Measurements from ENCODE around the gene ZNF569.
"Not testable (repeated sequence)": the region's sequence is repeated elsewhere in the genome, so short reads cannot be mapped to it uniquely, and the experiment has no call there.

Gene ZNF569

DNA sequence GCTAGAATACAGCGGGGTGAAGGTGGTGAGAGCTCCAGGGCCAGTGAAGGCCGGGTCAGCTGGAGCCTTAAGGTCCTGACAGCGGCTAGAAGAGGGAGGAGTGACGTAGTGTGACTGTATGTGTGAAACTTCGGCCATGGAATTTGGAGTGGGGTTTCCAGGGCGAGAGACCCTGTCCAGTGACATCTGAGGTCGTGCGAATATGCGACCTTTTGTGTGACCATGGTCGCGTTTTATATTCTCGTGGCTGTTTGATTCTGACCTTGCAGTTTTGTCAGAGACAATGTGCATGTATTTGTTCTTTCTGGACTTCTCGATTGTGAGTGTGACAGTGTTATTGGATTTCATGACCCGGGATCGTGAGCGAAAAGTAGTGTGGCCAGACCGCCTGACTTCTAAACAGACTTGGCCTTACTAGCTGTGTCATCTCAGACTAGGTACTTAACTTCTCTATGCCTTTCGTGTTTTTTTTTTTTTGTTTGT lies 405 bp upstream of the ZNF569 start:
- TF ChIP-seq, protein P1, sequence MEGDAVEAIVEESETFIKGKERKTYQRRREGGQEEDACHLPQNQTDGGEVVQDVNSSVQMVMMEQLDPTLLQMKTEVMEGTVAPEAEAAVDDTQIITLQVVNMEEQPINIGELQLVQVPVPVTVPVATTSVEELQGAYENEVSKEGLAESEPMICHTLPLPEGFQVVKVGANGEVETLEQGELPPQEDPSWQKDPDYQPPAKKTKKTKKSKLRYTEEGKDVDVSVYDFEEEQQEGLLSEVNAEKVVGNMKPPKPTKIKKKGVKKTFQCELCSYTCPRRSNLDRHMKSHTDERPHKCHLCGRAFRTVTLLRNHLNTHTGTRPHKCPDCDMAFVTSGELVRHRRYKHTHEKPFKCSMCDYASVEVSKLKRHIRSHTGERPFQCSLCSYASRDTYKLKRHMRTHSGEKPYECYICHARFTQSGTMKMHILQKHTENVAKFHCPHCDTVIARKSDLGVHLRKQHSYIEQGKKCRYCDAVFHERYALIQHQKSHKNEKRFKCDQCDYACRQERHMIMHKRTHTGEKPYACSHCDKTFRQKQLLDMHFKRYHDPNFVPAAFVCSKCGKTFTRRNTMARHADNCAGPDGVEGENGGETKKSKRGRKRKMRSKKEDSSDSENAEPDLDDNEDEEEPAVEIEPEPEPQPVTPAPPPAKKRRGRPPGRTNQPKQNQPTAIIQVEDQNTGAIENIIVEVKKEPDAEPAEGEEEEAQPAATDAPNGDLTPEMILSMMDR (IDR thresholded peaks at IDR 0.05; ENCODE audit: low read length, missing control alignments), result no peak
- no peak for DNase-seq (ENCODE audit: low read depth)
- H3K4me3 ChIP-seq (replicated peaks; ENCODE audit: low read depth, low read length), result peak overlapping the region; percentile 92

DNA sequence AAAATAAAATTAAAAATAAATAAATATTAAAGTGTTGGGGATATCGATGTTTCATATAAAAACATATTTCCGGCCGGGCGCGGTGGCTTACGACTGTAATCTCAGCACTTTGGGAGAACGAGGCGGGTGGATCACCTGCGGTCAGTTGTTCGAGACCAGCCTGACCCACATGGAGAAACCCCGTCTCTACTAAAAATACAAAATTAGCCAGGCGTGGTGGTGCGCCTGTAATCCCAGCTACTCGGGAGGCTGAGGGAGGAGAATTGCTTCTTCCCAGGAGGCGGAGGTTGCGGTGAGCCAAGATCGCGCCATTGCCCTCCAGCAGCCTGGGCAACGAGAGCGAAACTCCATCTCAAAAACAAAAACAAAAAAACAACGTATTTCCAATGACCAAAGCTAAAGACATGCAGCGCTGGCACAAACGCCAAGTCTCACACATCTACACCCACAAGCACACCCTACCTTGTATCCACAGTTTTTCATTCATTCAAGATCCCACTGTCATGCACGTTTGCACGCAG lies 907 bp downstream of the ZNF569 start:
- TF ChIP-seq, protein P1 (IDR thresholded peaks at IDR 0.05; ENCODE audit: low read length, missing control alignments), result no peak
- DNase-seq (ENCODE audit: low read depth), result peak; percentile 42
- peak overlapping the region; percentile 92 for H3K4me3 ChIP-seq (replicated peaks; ENCODE audit: low read depth, low read length)

DNA sequence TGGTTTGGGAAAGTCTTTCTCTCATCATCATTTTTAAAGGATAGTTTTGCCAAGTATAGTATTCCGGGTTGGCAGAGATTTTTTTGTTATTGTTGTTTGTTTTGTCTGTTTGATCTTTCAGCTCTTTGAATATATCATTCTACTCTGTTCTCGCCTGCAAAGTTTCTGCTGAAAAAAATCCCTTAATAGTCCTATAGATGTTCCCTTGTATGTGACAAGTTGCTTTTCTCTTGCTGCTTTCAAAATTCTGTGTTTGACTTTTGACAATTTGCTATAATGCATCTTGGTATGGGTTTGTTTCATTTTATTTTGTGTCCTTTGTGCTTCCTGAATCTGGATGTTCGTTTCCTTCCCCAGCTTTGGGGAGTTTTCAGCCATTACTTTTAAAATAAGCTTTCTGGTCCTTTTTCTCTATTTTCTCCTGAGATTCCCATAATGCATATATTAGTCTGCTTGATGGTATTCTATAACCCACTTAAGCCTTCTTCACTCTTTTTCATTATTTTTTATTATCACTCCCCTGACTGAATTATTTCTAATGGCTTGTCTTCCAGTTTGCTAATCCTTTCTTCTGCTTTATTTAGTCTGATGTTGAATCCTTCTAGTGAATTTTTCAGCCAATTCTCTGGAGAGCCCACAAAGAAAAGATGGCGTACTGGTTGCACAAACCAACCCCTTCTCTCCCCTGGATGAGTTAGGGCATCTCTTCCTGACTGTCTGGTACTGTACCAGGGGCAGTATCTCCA lies 14.6 kb downstream of the ZNF569 start:
- TF ChIP-seq, protein P1 (IDR thresholded peaks at IDR 0.05; ENCODE audit: low read length, missing control alignments), result no peak
- no peak for DNase-seq (ENCODE audit: low read depth)
- H3K4me3 ChIP-seq (replicated peaks; ENCODE audit: low read depth, low read length), result no peak overlapping the region

DNA sequence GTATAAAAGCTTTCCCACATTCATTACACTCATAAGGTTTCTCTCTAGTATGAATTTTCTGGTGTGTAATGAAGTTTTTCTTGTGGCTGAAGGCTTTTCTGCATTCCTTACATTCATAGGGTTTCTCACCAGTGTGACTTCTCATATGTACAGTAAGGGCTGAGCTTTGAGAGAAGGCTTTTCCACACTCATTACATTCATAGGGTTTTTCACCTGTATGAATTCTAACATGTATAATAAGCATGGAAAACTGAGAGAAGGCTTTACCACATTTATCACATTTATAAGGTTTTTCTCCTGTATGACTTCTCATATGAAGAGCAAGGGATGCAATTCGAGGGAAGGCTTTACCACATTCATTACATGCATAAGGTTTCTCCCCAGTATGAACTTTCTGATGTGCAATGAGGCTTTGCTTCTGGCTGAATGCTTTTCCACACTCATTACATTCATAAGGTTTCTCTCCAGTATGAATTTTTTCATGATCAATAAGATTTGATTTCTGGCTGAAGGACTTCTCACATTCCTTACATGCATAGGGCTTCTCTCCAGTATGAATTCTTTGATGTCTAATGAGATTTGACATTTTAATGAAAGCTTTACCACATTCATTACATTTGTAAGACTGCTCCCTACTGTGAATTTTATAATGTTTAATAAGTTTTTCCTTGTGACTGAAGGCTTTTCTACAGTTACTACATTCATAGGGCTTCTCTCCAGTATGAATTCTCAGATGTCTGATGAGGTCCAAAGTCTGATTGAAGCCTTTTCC lies 53.7 kb downstream of the ZNF569 start:
- TF ChIP-seq, protein P1 (IDR thresholded peaks at IDR 0.05; ENCODE audit: low read length, missing control alignments), result no peak
- H3K4me3 ChIP-seq (replicated peaks; ENCODE audit: low read depth, low read length), result no peak overlapping the region
- peak; percentile 10 for DNase-seq (ENCODE audit: low read depth)

DNA sequence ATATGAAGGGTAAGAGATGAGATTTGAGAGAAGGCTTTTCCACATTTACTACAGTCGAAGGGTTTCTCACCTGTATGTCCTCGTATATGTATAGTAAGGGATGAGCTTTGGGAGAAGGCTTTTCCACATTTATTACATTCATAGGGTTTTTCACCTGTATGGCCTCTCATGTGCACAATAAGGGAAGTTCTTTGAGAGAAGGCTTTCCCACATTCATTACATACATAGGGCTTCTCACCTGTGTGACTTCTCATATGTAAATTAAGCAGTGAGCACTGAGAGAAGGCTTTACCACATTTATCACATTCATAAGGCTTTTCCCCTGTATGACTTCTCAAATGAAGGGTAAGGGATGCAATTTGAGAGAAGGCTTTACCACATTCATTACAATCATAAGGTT lies 54.5 kb downstream of the ZNF569 start:
- H3K4me3 ChIP-seq (replicated peaks; ENCODE audit: low read depth, low read length), result no peak overlapping the region
- TF ChIP-seq, protein P1 (IDR thresholded peaks at IDR 0.05; ENCODE audit: low read length, missing control alignments), result no peak
- no peak for DNase-seq (ENCODE audit: low read depth)

DNA sequence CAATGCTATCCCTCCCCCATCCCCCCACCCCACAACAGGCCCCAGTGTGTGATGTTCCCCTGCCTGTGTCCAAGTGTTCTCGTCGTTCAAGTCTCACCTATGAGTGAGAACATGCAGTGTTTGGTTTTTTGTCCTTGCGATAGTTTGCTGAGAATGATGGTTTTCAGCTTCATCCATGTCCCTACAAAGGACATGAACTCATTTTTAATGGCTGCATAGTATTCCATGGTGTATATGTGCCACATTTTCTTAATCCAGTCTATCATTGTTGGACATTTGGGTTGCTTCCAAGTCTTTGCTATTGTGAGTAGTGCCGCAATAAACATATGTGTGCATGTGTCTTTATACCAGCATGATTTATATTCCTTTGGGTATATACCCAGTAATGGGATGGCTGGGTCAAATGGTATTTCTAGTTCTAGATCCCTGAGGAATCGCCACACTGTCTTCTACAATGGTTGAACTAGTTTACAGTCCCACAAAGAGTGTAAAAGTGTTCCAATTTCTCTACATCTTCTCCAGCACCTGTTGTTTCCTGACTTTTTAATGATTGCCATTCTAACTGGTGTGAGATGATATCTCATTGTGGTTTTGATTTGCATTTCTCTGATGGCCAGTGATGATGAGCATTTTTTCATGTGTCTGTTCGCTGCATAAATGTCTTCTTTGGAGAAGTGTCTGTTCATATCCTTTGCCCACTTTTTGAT lies 61.0 kb downstream of the ZNF569 start:
- DNase-seq (ENCODE audit: low read depth), result not testable (repeated sequence)

DNA sequence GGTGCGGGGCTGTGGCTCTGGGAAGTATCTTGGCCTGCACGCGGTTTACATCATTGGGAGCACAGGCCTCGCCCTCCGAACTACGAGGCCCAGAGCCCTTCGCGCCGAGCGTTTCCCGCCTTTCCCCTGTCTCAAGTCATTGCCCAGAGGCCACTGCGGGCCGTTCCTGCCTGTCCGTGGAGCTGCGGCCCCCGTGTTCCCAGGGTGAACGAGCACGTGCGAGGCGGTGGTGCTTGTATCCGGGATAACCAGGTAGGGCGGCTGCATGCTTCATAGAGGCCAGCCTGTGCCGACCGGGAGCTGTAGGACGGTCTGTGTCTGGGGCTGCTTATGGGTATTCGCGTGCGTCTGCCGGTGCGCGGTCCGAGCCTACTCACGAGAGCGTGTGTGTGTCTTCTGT lies 63.8 kb downstream of the ZNF569 start:
- no peak overlapping the region for H3K4me3 ChIP-seq (replicated peaks; ENCODE audit: low read depth, low read length)
- TF ChIP-seq, protein P1 (IDR thresholded peaks at IDR 0.05; ENCODE audit: low read length, missing control alignments), result no peak
- DNase-seq (ENCODE audit: low read depth), result no peak

More for the DNA sequence above, 61.0 kb downstream of the ZNF569 start:
- H3K4me3 ChIP-seq (replicated peaks; ENCODE audit: low read depth, low read length), result not testable (repeated sequence)

Data from fibroblast of pulmonary artery (primary cell).